ENCODE data around the gene NDUFAF8.

Gene NDUFAF8

GRCh38 chr17:81261096-81261495 lies 22.0 kb downstream of the NDUFAF8 start:
- Histone ChIP-seq H3K36me3 (ENCODE audit: control insufficient read depth, low read length) (peaks cover 24% of the 10 kb centered on the region; the same call in 1 of the 2 replicates), H3K4me2 (ENCODE audit: low read length) (no peak overlapping the region)

GRCh38 chr17:81261582-81262336 lies 22.6 kb downstream of the NDUFAF8 start:
- TF ChIP-seq CTCF (IDR thresholded peaks at IDR 0.05; ENCODE audit: low read depth, low read length, poor library complexity, severe bottlenecking) (no peak), EZH2phosphoT487 (IDR thresholded peaks at IDR 0.05; ENCODE audit: borderline replicate concordance, low read length) (no peak)
- Histone ChIP-seq H3K27ac (ENCODE audit: low read depth, low read length) (no peak overlapping the region), H3K36me3 (ENCODE audit: control insufficient read depth, low read length) (peaks cover 24% of the 10 kb centered on the region; the same call in 1 of the 2 replicates), H3K4me1 (ENCODE audit: control insufficient read depth, low read length) (peaks cover 12% of the 10 kb centered on the region), H3K27me3 (ENCODE audit: control insufficient read depth, low read length) (no peaks in the 10 kb centered on the region), H3K79me2 (ENCODE audit: control insufficient read depth, low read length) (no peaks in the 10 kb centered on the region), H3K4me3 (ENCODE audit: low read length) (no peak overlapping the region), H3K9me2 (replicated peaks; ENCODE audit: control insufficient read depth, low read length) (no peaks in the 10 kb centered on the region), H3F3A (ENCODE audit: control insufficient read depth, insufficient read depth) (no peaks in the 10 kb centered on the region), H3K9me3 (ENCODE audit: control insufficient read depth, insufficient read depth, low read length) (no peaks in the 10 kb centered on the region), H4K20me1 (ENCODE audit: control insufficient read depth, insufficient read depth, low read depth, low read length) (no peaks in the 10 kb centered on the region), H3K4me2 (ENCODE audit: low read length) (no peak overlapping the region)

More at GRCh38 chr17:81261096-81261495, 22.0 kb downstream of the NDUFAF8 start:
- Histone ChIP-seq H4K20me1 (ENCODE audit: control insufficient read depth, insufficient read depth, low read depth, low read length) (no peaks in the 10 kb centered on the region), H3K4me3 (ENCODE audit: low read length) (no peak overlapping the region), H3K4me1 (ENCODE audit: control insufficient read depth, low read length) (peaks cover 12% of the 10 kb centered on the region), H3K79me2 (ENCODE audit: control insufficient read depth, low read length) (no peaks in the 10 kb centered on the region), H3K9me3 (ENCODE audit: control insufficient read depth, insufficient read depth, low read length) (no peaks in the 10 kb centered on the region), H3K27ac (ENCODE audit: low read depth, low read length) (no peak overlapping the region), H3F3A (ENCODE audit: control insufficient read depth, insufficient read depth) (no peaks in the 10 kb centered on the region), H3K9me2 (replicated peaks; ENCODE audit: control insufficient read depth, low read length) (no peaks in the 10 kb centered on the region), H3K27me3 (ENCODE audit: control insufficient read depth, low read length) (no peaks in the 10 kb centered on the region)
- TF ChIP-seq EZH2phosphoT487 (IDR thresholded peaks at IDR 0.05; ENCODE audit: borderline replicate concordance, low read length) (no peak), CTCF (IDR thresholded peaks at IDR 0.05; ENCODE audit: low read depth, low read length, poor library complexity, severe bottlenecking) (no peak)

GRCh38 chr17:81263371-81264181 lies 24.5 kb downstream of the NDUFAF8 start:
- Histone ChIP-seq H3K9me3 (ENCODE audit: control insufficient read depth, insufficient read depth, low read length) (no peaks in the 10 kb centered on the region), H3K79me2 (ENCODE audit: control insufficient read depth, low read length) (no peaks in the 10 kb centered on the region), H3K9me2 (replicated peaks; ENCODE audit: control insufficient read depth, low read length) (no peaks in the 10 kb centered on the region), H3K36me3 (ENCODE audit: control insufficient read depth, low read length) (peaks cover 24% of the 10 kb centered on the region; the same call in 1 of the 2 replicates), H3K27me3 (ENCODE audit: control insufficient read depth, low read length) (no peaks in the 10 kb centered on the region), H3K27ac (ENCODE audit: low read depth, low read length) (no peak overlapping the region), H3F3A (ENCODE audit: control insufficient read depth, insufficient read depth) (no peaks in the 10 kb centered on the region), H3K4me1 (ENCODE audit: control insufficient read depth, low read length) (peaks cover 12% of the 10 kb centered on the region), H3K4me2 (ENCODE audit: low read length) (no peak overlapping the region), H4K20me1 (ENCODE audit: control insufficient read depth, insufficient read depth, low read depth, low read length) (no peaks in the 10 kb centered on the region), H3K4me3 (ENCODE audit: low read length) (no peak overlapping the region)
- TF ChIP-seq CTCF (IDR thresholded peaks at IDR 0.05; ENCODE audit: low read depth, low read length, poor library complexity, severe bottlenecking), result no peak
- no peak for TF ChIP-seq EZH2phosphoT487 (IDR thresholded peaks at IDR 0.05; ENCODE audit: borderline replicate concordance, low read length)

Data from DOHH2 (cell line).